GM18873 (cell line): Measurements from ENCODE around the gene CMTM8.

Experiments
- ATAC-seq: cut with Tn5 transposase; IDR thresholded peaks from one replicate; pipeline ENCODE4 v1.9.1; 2021; ENCODE audit warnings: mild to moderate bottlenecking, moderate library complexity, moderate number of reproducible peaks; ENCODE audit not compliant: unreplicated experiment, low FRiP score

CMTM8 gene

GRCh38 chr3:32274306-32274705 is 35.8 kb downstream of the CMTM8 start:
- no peak for ATAC-seq

GRCh38 chr3:32275506-32275905 is 37.0 kb downstream of the CMTM8 start:
- ATAC-seq, result no peak

GRCh38 chr3:32276279-32276841 is 37.9 kb downstream of the CMTM8 start:
- ATAC-seq, result no peak

- no peak for ATAC-seq
These were observed 40.2 kb downstream of the CMTM8 start for GRCh38 chr3:32278714-32279113.

- ATAC-seq, result no peak
These were observed 41.9 kb downstream of the CMTM8 start for GRCh38 chr3:32280262-32280910.

- ATAC-seq, result no peak
These were observed 43.2 kb downstream of the CMTM8 start for GRCh38 chr3:32281570-32282106.

GRCh38 chr3:32282578-32283154 is 44.2 kb downstream of the CMTM8 start:
- no peak for ATAC-seq

- no peak for ATAC-seq
These were observed 44.8 kb downstream of the CMTM8 start for GRCh38 chr3:32283304-32283703.

- ATAC-seq, result no peak
These were observed 46.1 kb downstream of the CMTM8 start for GRCh38 chr3:32284443-32285212.

- ATAC-seq, result no peak
These were observed 47.4 kb downstream of the CMTM8 start for GRCh38 chr3:32285891-32286290.

GRCh38 chr3:32288819-32289218 is 50.3 kb downstream of the CMTM8 start:
- no peak for ATAC-seq

GRCh38 chr3:32290619-32291018 is 52.1 kb downstream of the CMTM8 start:
- ATAC-seq, result no peak

GRCh38 chr3:32292085-32292796 is 53.8 kb downstream of the CMTM8 start:
- no peak for ATAC-seq

GRCh38 chr3:32293903-32294302 is 55.4 kb downstream of the CMTM8 start:
- ATAC-seq, result no peak

GRCh38 chr3:32296251-32297204 is 58.0 kb downstream of the CMTM8 start:
- no peak for ATAC-seq

GRCh38 chr3:32297366-32297765 is 58.9 kb downstream of the CMTM8 start:
- no peak for ATAC-seq

GRCh38 chr3:32301426-32301825 is 62.9 kb downstream of the CMTM8 start:
- ATAC-seq, result no peak

GRCh38 chr3:32302601-32303398 is 64.3 kb downstream of the CMTM8 start:
- ATAC-seq, result no peak

- ATAC-seq, result no peak
These were observed 64.9 kb downstream of the CMTM8 start for GRCh38 chr3:32303399-32303747.
